MM.1S (cell line): Measurements from ENCODE around the gene MVB12B.

ENCODE experiments used
- EZH2 ChIP-seq: fragments of 300-600 bp; sonication (generic); optimal IDR thresholded peaks from 2 replicates; pipeline ENCODE3; 2017; ENCODE audit warnings: low read depth, mild to moderate bottlenecking, antibody characterized with exemption, low read length, mixed read lengths
- EZH2phosphoT487 ChIP-seq: fragments of 300-600 bp; sonication (generic); IDR thresholded peaks from 2 replicates; pipeline ENCODE4 v1.6.1; 2018; ENCODE audit warnings: antibody characterized with exemption, low read length
- TF ChIP-seq, protein P1 (sequence below): fragments of 300-600 bp; sonication (generic); IDR thresholded peaks from 2 replicates; pipeline ENCODE4 v1.5.1; 2016; ENCODE audit warnings: antibody characterized with exemption, low read length, mixed read lengths

DNA sequence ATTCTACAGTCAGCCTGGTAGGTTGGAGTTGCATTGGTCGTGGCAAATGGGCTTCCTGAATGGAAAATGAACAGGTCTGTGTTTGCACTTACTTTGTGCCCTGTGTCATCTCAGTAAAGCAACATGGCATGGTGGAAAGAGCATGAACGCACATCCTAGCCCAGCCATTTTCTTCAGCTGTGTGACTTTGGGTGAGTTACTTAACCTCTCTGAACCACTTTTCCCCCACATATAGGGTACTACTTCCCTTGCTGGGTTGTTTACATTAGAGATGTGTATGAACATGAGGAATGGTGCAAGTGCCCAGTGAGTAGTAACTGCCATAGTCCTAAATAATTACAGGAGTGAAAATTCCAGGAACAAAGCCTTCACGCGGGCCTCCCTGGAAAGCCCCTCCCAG lies 83.6 kb downstream of the MVB12B start:
- TF ChIP-seq, protein P1, sequence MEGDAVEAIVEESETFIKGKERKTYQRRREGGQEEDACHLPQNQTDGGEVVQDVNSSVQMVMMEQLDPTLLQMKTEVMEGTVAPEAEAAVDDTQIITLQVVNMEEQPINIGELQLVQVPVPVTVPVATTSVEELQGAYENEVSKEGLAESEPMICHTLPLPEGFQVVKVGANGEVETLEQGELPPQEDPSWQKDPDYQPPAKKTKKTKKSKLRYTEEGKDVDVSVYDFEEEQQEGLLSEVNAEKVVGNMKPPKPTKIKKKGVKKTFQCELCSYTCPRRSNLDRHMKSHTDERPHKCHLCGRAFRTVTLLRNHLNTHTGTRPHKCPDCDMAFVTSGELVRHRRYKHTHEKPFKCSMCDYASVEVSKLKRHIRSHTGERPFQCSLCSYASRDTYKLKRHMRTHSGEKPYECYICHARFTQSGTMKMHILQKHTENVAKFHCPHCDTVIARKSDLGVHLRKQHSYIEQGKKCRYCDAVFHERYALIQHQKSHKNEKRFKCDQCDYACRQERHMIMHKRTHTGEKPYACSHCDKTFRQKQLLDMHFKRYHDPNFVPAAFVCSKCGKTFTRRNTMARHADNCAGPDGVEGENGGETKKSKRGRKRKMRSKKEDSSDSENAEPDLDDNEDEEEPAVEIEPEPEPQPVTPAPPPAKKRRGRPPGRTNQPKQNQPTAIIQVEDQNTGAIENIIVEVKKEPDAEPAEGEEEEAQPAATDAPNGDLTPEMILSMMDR: no peak
- no peak for TF ChIP-seq EZH2phosphoT487
- no peak for TF ChIP-seq EZH2
